A673 (cell line): ENCODE results near the gene QRFPR. TPM values are rescaled to one million over a fixed set of nuclear protein-coding genes. Genes with fewer than 3 reads are reported as not detected.
A peak's percentile ranks its signal among the peaks of the same experiment; 100 is the strongest.

Experiments
- BruUV-seq: library from RNA; stranded (reverse); fragments of 400-500 nt; replicated peaks from 2 replicates; lab custom pipeline; 2021; lab: Mats Ljungman, UMichigan
- CTCF ChIA-PET: fragments of 300-600 bp; sonication (Branson Sonifier 250); formaldehyde crosslinking; loops from one replicate; lab custom pipeline; 2022; ENCODE audit warnings: antibody characterized with exemption; lab: Charles Lee
- POLR2A ChIA-PET: fragments of 300-600 bp; sonication (Branson Sonifier 250); formaldehyde crosslinking; loops from one replicate; lab custom pipeline; 2022; ENCODE audit warnings: antibody characterized with exemption; ENCODE audit not compliant: low non-redundant PET; lab: Charles Lee
- DNase-seq: peaks from one replicate; pipeline ENCODE4 v3.0.0-alpha.2; 2015; ENCODE audit warnings: low spot score
- H3K27ac ChIP-seq: fragments of 200-600 bp; sonication (generic); 2 replicates; pipeline ENCODE4 v1.5.1; 2016; ENCODE audit warnings: mixed run types, low read depth, mild to moderate bottlenecking, mixed read lengths, antibody characterized with exemption, low read length; ENCODE audit not compliant: poor library complexity, severe bottlenecking
- H3K27me3 ChIP-seq: fragments of 200-600 bp; sonication (generic); replicated peaks from 2 replicates; pipeline ENCODE4 v1.6.1; 2017; ENCODE audit warnings: mixed run types, low read depth, mild to moderate bottlenecking, mixed read lengths, antibody characterized with exemption, low read length; ENCODE audit not compliant: insufficient read depth, poor library complexity
- H3K36me3 ChIP-seq: fragments of 200-600 bp; sonication (generic); 2 replicates; pipeline ENCODE4 v1.6.1; 2016; ENCODE audit warnings: mixed run types, mild to moderate bottlenecking, mixed read lengths, antibody characterized with exemption, low read length; ENCODE audit not compliant: insufficient read depth, poor library complexity, severe bottlenecking
- H3K4me1 ChIP-seq: fragments of 200-600 bp; sonication (generic); 2 replicates; pipeline ENCODE4 v1.6.1; 2017; ENCODE audit warnings: mixed run types, mild to moderate bottlenecking, mixed read lengths, antibody characterized with exemption, low read length; ENCODE audit not compliant: insufficient read depth, poor library complexity, severe bottlenecking
- H3K4me3 ChIP-seq: fragments of 200-600 bp; sonication (generic); 2 replicates; pipeline ENCODE4 v1.5.1; 2016; ENCODE audit warnings: low read depth, mixed run types, mild to moderate bottlenecking, mixed read lengths, low read length; ENCODE audit not compliant: poor library complexity, severe bottlenecking
- H3K9me3 ChIP-seq: fragments of 200-600 bp; sonication (generic); 2 replicates; pipeline ENCODE4 v1.6.1; 2016; ENCODE audit warnings: mixed run types, low read depth, mild to moderate bottlenecking, mixed read lengths, antibody characterized with exemption, low read length; ENCODE audit not compliant: poor library complexity, severe bottlenecking
- CTCF ChIP-seq: fragments of 300-800, 200-600 bp; sonication (generic); conservative IDR thresholded peaks from 2 replicates; pipeline ENCODE4 v1.5.1; 2017; ENCODE audit warnings: low read depth, mild to moderate bottlenecking, antibody characterized with exemption, low read length, moderate library complexity, mixed read lengths
- EZH2 ChIP-seq: fragments of 200-600 bp; sonication (generic); IDR thresholded peaks from 2 replicates; pipeline ENCODE4 v1.6.1; 2017; ENCODE audit warnings: borderline replicate concordance, low read depth, mild to moderate bottlenecking, mixed read lengths, antibody characterized with exemption, low read length; ENCODE audit not compliant: poor library complexity, severe bottlenecking
- intact Hi-C: fragments of 100-400 bp; cut with micrococcal nuclease; formaldehyde crosslinking; loops from one replicate; pipeline ENCODE4 v1.10.0; 2022; ENCODE audit not compliant: unreplicated experiment
- total RNA-seq: library from RNA; stranded (reverse); gene quantifications from 2 replicates; pipeline ENCODE4 v1.2.3, GENCODE V29; 2021

Gene QRFPR
- total RNA-seq, 1 experiment from 2014 or later: 32.2 TPM

DNA sequence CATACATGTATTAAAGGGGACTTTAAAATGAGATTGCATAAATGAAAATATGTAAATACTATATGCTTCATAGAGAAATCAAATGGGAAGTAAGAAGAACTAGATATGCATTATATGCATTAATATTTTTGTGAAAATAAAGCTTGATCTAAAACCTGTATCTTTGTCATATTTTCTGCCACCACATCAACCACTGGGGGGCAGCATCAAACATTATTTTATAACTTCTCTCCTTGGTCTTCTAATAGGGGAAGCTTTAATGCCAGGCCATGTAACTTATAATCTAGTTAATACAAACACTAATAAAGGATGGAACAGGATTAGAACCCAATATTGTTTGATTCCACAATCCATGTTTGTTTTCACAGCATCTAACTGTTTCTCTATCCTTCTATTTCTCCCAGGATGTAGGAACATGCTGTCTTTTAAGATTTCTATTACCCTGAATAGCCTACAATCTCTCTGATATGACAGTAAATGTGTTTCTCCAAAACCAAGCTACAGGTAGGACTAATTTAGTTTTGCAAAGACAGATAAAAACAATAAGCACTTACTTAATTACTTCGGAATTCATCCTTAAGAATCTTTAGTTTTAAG lies 10.0 kb downstream of the QRFPR start:
- intact Hi-C loops: loop anchor here (2.0 to 5.0 kb wide), 3 partner anchors 211 to 356 kb away; no protein-coding TSS in a partner anchor
- H3K4me1 ChIP-seq: peaks cover 33% of the 10 kb centered on the region
- H3K9me3 ChIP-seq: no peaks in the 10 kb centered on the region
- ChIA-PET CTCF (interaction anchor here (0.9 to 1.5 kb wide), 5 partner anchors 8 to 179 kb away, joined by 3 to 5 read pairs (median 4); no protein-coding TSS in a partner anchor), POLR2A (no interaction called here)
- TF ChIP-seq CTCF (peak; percentile 79), EZH2 (no peak)
- BruUV-seq: no TSS peak
- no peak overlapping the region for H3K27ac ChIP-seq
- no peaks in the 10 kb centered on the region for H3K27me3 ChIP-seq
- peak; percentile 62 for DNase-seq
- H3K4me3 ChIP-seq: no peak overlapping the region
- no peaks in the 10 kb centered on the region for H3K36me3 ChIP-seq

- Histone ChIP-seq H3K4me3 (no peak overlapping the region), H3K27ac (no peak overlapping the region), H3K36me3 (no peaks in the 10 kb centered on the region), H3K4me1 (peaks cover 31% of the 10 kb centered on the region), H3K9me3 (no peaks in the 10 kb centered on the region), H3K27me3 (no peaks in the 10 kb centered on the region)
- TSS peak; percentile 49 for BruUV-seq
- TF ChIP-seq CTCF (no peak), EZH2 (no peak)
- POLR2A ChIA-PET: no interaction called here
- CTCF ChIA-PET: no interaction called here
- intact Hi-C loops: no loop called here
- DNase-seq: no peak
Observed at GRCh38 chr4:121360495-121360894, 20.3 kb downstream of the QRFPR start.

GRCh38 chr4:121358473-121358872 lies 22.3 kb downstream of the QRFPR start:
- H3K27ac ChIP-seq: peak overlapping the region; percentile 69
- H3K4me3 ChIP-seq: no peak overlapping the region
- CTCF ChIA-PET: interaction anchor here (2.0 kb wide), 1 partner anchor 12 kb away, joined by 5 read pairs; no protein-coding TSS in a partner anchor
- peaks cover 31% of the 10 kb centered on the region for H3K4me1 ChIP-seq
- TF ChIP-seq CTCF (no peak), EZH2 (no peak)
- POLR2A ChIA-PET: no interaction called here
- peaks cover 6% of the 10 kb centered on the region for H3K9me3 ChIP-seq
- intact Hi-C loops: no loop called here
- peak; percentile 90 for DNase-seq
- BruUV-seq: no TSS peak
- no peaks in the 10 kb centered on the region for H3K27me3 ChIP-seq
- no peaks in the 10 kb centered on the region for H3K36me3 ChIP-seq
